GM12874 (cell line): ENCODE measurements around the gene HSD3B2.

ENCODE experiments used
- CTCF ChIP-seq: IDR thresholded peaks from 2 replicates; pipeline ENCODE4 v1.5.1; 2011; ENCODE audit warnings: low read depth, mild to moderate bottlenecking, control low read depth, low read length, moderate library complexity; ENCODE audit not compliant: insufficient read depth

HSD3B2 gene

DNA sequence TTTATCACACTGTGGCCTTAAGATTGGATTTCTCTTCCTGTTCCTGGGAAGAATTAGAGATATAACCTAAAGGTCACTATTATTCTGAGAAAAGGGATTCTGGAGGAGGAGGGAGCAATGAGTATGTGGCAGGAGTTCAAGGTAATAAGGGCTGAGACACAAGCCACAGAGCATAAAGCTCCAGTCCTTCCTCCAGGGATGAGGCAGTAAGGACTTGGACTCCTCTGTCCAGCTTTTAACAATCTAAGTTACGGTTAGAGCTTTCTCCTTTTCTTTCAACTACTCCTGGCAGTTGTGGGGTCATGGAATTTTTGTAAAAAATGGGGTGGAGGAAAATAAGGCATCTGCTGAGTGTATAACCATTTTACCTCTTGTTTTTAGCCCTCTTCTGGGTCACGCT lies at the start of gene HSD3B2:
TSS of gene HSD3B2 (plus strand) at position 201 of the 400 bp plus-strand sequence. CDS start 270 bp downstream, outside the sequence.
- no peak for TF ChIP-seq CTCF

DNA sequence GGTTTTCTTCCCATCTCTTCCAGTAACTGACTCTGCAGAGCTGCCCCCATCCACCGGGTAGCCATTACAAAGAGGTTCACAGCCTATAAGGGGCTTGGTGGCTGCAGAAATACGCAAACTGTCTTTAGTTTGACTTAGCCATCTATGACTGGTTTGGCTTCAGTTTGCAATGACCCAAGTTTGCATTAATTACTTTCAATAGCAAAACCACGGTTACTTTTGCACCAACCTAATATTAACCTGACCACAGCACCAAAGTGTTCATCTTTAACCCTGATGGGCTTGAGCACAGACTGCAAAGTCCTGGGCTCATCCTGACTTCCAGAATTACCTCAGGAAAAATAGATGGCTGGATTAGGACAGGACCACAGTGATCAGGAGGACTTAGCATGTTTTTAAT lies 48.5 kb upstream of the HSD3B2 start:
- TF ChIP-seq CTCF: no peak

- peak; percentile 90 for TF ChIP-seq CTCF
These were observed 47.4 kb upstream of the HSD3B2 start for GRCh38 chr1:119367432-119368124.

DNA sequence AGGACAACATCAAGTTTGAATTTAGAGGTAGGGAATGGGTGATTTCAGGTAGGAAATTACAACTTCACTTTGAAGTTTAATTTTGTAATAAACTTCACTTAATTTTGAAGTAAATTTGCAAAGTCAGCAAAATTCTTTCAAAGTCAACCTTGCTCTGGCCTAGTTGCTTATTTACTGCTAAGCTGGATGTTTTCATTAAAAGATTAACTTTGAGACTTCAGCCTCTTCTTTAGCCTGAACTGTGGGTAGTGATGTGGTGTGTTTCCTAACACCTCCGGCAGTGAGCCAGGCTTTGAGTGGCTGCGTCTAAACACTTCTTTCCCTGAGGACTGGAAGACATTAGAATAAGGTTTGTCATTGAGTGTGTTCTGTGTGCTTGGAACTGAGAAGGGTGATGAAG lies 46.4 kb upstream of the HSD3B2 start, which contains the start of gene HAO2:
TSS of gene HAO2 (plus strand) at position 232 of the 400 bp plus-strand sequence. CDS start 12,301 bp downstream, outside the sequence.
- no peak for TF ChIP-seq CTCF

- TF ChIP-seq CTCF: no peak
These were observed 44.2 kb upstream of the HSD3B2 start for GRCh38 chr1:119370748-119371147.

DNA sequence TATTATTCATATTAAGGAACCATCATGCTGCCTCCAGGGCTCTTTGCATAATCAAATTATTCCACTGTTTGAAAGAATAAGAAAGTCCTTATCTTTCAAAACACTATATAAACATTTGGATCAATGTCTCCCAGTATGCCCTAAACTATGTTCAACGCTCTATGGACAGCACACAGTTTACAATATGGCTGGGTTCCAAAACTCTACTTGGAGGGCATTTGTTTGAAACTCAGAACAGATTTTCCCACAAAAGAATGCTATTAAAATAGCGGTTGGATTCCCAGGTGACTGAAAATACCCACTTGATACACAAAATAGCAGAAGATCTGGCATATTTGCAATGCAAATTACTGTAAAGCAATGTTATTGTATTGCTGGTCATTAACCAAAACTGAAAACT lies 43.1 kb upstream of the HSD3B2 start:
- no peak for TF ChIP-seq CTCF

DNA sequence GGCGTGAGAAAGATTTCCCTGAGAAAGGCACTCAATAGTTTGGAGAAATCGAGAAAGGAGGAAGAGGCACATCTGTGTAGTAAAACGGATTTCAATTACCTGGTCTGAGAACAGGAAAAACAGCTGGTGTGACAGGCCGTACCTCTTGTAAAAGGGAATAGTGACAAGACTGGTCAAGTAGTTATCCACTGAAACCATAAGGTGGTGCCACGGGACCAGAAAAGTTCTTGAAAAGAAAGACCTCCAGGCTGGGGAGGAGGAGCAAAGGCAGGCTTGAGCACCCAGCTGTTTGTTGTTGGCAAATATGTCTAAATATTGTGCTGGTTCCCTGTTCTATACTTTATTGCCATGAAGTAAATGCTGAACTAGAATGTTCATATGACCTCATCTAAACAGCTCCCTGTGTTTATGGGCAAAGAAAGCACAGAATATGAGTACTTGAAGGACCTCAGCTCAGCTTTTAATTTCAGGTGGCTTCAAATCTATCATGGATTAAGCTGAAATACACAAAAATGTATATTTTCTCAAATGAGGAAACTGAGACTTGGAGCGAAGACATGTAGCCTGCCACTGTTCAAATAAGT lies 42.4 kb upstream of the HSD3B2 start:
- peak; percentile 36; the same call in 1 of the 2 replicates for TF ChIP-seq CTCF
